Measurements from ENCODE around the gene TACC2.
"Not testable (repeated sequence)": the region's sequence is repeated elsewhere in the genome, so short reads cannot be mapped to it uniquely, and the experiment has no call there.

The TACC2 gene

GRCh38 chr10:122075171-122075570, 86.2 kb downstream of the TACC2 start:
- no peak overlapping the region for H3K4me3 ChIP-seq (ENCODE audit: low read depth, low read length)
- no peak for TF ChIP-seq CTCF (IDR thresholded peaks at IDR 0.05; ENCODE audit: low read depth, low read length, missing control alignments)
- no peak for DNase-seq (ENCODE audit: low read depth)

GRCh38 chr10:122075876-122076275, 86.9 kb downstream of the TACC2 start:
- H3K4me3 ChIP-seq (ENCODE audit: low read depth, low read length); DNase-seq (ENCODE audit: low read depth): not testable (repeated sequence)

- TF ChIP-seq CTCF (IDR thresholded peaks at IDR 0.05; ENCODE audit: low read depth, low read length, missing control alignments), result no peak
- no peak overlapping the region for H3K4me3 ChIP-seq (ENCODE audit: low read depth, low read length)
- DNase-seq (ENCODE audit: low read depth), result no peak
These were observed 88.4 kb downstream of the TACC2 start for GRCh38 chr10:122077311-122077875.

- H3K4me3 ChIP-seq (ENCODE audit: low read depth, low read length), result no peak overlapping the region
- no peak for TF ChIP-seq CTCF (IDR thresholded peaks at IDR 0.05; ENCODE audit: low read depth, low read length, missing control alignments)
- no peak for DNase-seq (ENCODE audit: low read depth)
These were observed 89.4 kb downstream of the TACC2 start for GRCh38 chr10:122078326-122078725.

- TF ChIP-seq CTCF (IDR thresholded peaks at IDR 0.05; ENCODE audit: low read depth, low read length, missing control alignments), result no peak
- no peak for DNase-seq (ENCODE audit: low read depth)
- H3K4me3 ChIP-seq (ENCODE audit: low read depth, low read length), result no peak overlapping the region
These were observed 90.2 kb downstream of the TACC2 start for GRCh38 chr10:122078965-122079795.

GRCh38 chr10:122082616-122083477, 93.9 kb downstream of the TACC2 start:
- no peak for DNase-seq (ENCODE audit: low read depth)
- no peak overlapping the region for H3K4me3 ChIP-seq (ENCODE audit: low read depth, low read length)

More at GRCh38 chr10:122082616-122083477, 93.9 kb downstream of the TACC2 start:
- no peak for TF ChIP-seq CTCF (IDR thresholded peaks at IDR 0.05; ENCODE audit: low read depth, low read length, missing control alignments)

All from GM12864 (cell line).